Cardiac septum (tissue), 1 donor: Measurements from ENCODE around the gene TRAF3IP1. TPM values are rescaled to one million over a fixed set of nuclear protein-coding genes. Genes with fewer than 3 reads are reported as not detected.
"Not testable (repeated sequence)": the region's sequence is repeated elsewhere in the genome, so short reads cannot be mapped to it uniquely, and the experiment has no call there.

Experiments used
- DNase-seq: peaks from one replicate; pipeline ENCODE4 v3.0.0-alpha.2; 2020; ENCODE audit warnings: low spot score
- intact Hi-C: fragments of 100-400 bp; cut with DNase I; formaldehyde crosslinking; loops from one replicate; pipeline ENCODE4 v1.14.0; 2022
- total RNA-seq: library from RNA; stranded (reverse); fragmentation: NEBNext Ultra II Directional; extraction: Animal tissue kit (Norgen Biotek cat#: 25700); gene quantifications from one replicate; pipeline ENCODE4 v1.2.1, GENCODE V29; 2021
- donor health status: DM: no; HTN: no; CAD: no.

TRAF3IP1 gene
- total RNA-seq, 1 donor from 2014 or later: 16.3 TPM

DNA sequence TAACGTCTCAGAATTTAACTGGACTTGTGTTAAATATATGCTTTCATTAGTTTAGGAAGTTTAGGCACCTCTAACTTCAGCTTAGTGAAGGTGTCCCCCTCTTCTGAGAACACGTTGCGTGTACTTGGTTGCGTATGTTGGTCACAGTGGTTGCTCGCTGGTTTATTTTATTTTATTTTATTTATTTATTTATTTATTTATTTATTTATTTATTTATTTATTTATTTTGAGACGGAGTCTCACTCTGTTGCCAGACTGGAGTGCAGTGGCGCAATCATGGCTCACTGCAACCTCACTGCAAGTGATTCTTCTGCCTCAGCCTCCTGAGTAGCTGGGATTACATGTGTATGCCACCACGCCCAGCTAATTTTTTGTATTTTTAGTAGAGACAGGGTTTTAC lies 15.3 kb downstream of the TRAF3IP1 start:
- intact Hi-C loops, DNase-seq: not testable (repeated sequence)

DNA sequence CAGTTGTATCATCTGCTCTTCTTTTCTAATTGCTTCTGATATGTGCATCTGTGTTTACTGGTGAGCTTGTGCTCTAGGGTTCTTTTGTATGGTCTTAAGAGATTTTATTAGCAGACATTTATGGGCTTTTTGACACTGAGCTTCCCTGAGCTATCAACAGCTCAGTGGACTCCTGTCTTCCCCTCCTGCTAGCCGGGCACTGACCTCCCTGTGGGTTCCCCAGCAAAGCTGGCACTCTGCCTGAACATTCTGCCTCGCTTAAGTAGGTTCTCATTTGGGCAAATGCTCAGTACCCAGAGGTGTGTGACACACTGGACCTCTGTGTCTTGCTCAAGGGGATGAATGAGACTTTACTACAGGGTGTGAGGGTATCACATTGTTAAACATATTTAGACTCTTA lies 15.8 kb downstream of the TRAF3IP1 start:
- DNase-seq: peak; percentile 82
- intact Hi-C loops: no loop called here

DNA sequence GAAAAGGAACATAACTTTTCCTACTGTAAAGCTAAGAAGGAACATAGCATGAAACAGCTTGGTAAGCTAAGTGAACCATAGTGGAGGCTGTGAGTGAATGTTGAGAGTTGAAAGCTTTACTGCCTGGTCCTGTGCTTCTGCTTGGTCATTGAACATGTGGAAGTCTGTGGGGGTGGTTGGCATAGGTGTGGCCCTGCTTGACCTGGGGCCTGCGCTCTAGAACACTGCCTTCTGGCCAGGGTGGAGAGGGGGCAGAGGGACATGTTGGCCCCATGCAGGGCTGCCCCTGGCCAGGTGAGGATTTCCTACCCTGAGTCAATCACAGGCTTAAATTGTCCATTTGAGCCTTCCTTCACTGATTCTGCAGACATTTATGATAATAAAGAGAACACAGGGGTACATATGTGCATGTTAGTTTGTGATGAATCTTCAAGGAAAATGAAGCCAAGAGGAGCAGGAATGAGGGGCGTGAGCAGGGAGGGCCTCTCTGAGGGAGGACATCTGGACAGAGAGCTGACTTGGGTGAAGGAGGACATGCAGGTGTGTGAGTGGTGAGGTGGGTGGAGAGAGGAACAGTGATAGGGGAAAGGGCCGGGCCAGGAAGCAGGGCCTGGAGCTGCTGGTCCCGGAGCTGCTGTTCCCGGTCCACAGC lies 16.6 kb downstream of the TRAF3IP1 start:
- DNase-seq: peak; percentile 36
- intact Hi-C loops: no loop called here

DNA sequence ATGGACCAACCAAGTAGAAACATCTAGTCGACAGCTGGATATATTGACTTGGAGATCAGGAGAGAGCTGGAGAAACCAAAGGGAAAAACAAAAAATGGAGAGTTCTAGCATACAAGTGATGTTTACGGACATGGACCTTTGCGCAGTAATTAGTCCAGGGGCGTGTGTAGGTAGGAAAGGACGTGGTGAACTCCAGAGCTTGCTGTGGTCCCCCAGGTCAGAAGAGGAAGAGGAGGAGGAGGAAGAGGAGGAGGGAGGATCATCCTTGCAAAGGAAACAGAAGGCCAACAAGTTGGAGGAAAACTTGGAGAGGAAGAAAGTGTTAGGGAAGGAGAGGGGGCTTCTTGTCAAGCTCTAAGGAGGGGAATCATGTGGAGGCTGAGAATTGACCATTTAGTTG lies 17.5 kb downstream of the TRAF3IP1 start:
- intact Hi-C loops: no loop called here
- no peak for DNase-seq

DNA sequence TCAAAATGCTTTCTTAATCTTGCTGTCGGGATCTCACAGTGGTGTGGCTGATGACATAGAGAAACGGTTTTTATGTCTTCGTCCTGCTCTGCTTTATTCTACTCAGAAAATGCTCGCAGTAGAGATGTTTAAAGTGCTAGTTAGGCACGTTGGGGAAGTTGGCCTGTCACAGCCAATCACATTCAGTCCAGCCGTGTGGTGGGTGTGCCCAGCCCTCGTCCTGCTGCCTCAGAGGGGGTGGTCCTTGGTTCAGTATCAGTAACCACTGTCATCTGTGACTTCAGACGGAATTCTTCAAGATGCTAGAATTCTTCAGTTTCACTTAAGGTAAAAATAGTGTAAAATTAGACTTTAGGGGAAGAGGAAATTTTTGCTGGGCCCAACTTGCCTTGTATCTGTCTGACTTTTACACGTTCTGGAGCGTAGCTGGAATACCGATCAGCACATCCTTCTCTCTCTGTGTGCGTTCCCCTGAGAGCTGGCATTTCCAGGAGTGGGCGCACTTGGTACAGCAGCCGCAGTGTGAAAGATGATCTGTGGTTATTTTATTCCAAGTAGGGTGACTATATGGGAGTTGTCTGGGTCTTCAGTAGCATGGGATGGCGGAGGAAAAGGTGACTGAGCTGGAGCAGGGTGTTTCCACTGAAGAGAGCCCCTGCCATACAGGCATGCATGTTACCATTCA lies 18.5 kb downstream of the TRAF3IP1 start:
- intact Hi-C loops: no loop called here
- no peak for DNase-seq

DNA sequence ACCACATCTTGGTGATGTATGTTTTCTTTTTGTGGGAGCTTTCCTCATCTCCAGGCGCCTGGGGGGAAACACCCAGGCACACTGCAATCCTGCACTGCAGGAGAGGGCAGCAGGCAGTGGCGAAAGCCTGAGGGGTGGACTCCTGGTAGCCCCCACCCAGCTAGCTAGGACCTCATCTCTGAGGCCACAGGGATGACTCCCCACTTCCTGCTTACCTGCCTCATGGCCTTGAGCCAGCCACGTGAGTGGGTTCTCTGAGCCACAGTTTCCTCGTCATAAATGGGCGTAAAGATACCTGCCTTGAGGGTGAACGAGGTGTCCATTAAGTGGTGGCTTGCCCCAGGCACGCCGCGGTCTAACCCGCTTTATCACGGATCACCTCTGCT lies 19.1 kb downstream of the TRAF3IP1 start:
- intact Hi-C loops: no loop called here
- no peak for DNase-seq

DNA sequence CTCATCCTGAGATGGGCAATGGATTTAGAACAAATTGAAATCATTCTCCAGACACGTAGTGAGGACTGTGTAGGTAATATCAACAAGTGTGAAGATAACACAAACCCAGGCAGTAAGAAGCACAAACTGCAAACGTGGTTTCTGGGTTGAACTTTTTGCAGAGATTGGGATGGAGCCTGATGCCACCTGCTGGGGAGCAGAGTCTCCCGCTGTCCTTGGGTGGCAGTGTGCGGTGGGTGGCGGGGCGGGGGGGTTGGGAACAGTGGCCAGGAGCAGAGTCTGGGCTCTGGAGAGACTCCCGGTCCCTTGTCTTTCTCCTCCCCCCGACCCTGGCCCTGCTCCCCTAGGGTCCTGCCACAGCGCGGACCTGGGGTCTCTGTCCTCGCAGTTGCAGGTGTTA lies 19.5 kb downstream of the TRAF3IP1 start:
- no peak for DNase-seq
- intact Hi-C loops: no loop called here

DNA sequence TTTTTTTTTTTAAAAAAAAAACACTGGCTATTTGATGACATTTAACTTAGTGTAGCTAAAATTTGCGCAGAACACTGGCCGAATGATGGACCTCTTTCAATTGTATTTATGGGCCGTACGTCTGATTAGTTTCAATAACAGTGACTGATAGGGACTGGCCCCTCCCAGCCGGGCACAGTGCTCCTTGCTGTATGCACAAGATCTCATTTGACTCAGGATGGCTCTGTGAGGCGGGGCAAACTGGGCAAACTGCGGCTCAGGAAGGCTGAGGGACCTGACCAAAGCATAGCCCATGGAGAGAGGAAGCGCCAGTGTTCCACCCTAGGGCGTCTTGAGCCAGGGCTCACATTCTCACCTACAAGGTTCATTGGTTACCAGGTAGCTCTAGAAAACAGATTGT lies 21.2 kb downstream of the TRAF3IP1 start:
- no peak for DNase-seq
- intact Hi-C loops: no loop called here

DNA sequence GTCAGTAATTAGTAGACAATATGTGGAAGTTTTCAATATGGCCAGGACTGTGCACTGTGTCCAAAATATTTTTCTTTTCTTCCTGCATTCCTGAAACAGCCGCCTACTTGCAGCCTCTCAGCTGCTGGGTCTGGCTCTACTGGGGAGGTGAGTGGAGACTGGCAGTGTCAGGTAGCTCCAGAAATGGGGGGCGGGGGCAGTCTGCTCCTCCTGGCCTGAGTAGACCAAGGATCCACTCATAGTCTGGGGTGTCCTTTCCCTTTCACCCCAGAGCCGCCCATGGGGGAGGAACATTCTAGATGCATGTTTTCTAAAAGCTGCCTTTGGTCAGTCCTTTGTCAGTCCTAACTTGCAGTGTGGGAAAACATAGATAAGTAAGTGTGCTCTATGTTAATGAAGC lies 23.7 kb downstream of the TRAF3IP1 start:
- no peak for DNase-seq
- intact Hi-C loops: no loop called here

DNA sequence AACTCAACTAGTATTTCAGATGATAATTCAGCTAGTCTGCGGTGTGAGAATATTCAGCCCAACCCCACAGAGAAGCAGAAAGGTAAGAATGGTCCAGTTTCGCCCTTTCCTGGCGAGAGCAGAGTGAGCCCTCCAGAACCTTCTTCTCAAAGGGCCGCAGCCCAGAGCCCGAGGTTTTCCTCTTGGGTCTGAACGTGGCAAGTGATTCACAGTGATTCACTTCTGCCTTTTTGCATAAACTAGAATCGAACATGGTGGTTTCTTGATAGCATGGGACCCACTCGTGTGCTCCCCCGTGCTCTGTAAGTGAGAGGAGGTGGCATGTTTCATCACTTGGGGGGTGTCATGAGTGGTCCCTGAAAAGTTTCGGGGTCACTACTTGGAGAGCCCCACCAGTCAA lies 24.2 kb downstream of the TRAF3IP1 start:
- no peak for DNase-seq
- intact Hi-C loops: no loop called here

DNA sequence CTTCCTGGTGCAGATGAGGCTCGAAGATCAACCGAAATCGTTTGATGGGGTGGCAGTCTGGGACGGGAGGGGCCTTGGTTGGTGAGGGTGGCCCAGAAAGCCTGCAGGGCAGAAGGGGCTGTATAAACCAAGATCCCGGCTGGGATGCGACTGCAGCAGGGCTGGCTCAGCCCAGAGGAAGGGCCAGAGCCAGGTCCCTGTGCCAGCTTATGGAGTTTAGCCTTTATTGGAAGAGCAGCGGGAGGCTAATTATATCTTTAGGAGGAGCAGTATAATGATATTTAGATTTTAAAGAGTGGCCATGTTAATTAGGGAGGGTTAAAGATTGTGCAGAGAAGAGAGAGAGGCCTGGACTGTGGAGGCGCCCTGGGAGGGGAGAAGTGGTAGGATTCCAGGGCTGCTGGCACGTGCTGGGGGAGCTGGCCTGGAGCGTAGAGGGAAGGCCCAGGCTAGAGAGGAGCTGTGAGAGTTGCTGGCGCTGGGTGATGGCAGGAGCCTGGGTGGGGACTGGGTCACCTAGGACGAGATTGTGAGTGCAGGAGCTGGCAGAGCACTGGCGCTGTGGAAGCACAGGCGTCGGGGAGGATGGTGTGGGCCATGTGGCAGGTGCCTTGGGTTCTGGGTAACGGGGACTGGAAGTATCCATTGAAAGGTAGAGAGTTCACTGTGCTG lies 25.1 kb downstream of the TRAF3IP1 start:
- no peak for DNase-seq
- intact Hi-C loops: no loop called here

DNA sequence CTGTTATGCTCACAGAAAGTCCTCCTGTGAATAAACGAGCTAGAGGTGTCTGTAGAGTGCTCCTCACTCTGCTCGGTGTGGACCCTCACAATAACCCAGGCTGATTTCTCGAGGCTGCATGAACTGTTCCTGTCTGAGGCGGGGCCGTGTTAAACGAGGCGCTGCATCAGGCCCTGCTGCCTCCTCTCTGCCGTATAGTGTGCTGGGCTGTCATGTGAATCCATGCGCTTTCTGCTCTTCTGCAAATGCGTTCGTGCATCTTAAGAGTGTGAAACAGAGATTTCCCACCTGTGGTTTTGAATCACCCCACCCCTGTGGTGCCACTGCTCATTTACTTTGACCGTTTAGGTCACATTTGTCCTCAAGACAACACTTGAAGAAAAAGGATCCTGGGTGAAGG lies 26.2 kb downstream of the TRAF3IP1 start:
- DNase-seq: no peak
- intact Hi-C loops: no loop called here

DNA sequence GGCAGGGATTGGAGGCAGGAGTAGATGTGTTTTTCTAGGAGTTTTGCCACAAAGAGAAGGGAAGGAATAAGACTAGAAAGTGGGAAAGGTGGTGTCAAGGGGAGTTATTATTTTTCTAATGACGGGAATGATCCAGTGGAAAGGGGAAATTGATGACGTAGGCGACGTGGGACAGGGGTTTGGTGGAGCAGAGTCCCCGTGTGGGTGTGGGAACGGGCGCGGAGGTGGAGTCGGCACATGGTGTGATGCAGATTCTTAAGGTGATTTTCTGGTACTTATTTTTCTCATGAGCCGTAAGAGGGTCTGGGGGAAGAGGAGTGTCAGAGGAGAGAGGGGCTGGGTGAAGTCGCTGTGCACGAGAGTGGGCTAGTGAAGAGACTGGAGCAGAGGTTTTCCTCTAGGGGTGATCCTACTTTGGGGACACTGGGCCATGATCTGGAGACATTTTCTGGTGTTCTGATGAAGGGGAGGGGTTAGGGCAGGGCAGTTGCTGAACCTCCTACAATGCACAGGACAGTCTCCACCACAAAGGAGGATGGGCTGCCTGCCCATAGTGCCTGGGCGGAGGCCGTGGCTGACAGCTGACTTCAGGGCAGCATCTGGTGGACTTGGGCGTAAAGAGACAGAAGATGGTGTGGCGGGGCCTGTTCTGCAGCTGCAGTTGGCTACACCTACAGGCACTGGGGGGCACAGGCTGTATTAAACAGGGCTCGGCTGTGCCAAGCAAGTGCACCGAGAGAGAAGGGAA lies 30.0 kb downstream of the TRAF3IP1 start:
- intact Hi-C loops: no loop called here
- DNase-seq: no peak

DNA sequence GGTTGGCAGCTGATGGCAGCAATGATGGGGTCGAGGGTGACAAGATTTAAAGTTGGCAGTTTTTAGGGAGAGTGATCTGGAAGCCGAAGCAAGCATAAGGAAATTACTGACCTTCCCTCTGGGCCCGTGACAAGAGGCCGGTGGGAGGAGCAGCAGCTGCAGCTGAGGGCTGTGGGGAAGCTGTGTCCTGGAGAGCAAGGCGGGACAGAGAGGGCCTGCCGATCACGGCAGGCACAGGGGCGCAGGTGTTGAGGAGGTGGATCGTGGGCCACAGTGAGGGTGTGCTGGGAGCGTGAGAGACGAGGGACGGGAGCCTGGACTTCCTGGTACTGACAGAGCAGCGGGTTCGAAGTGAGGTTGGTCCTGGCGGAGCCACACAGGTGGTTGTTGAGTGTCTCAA lies 31.0 kb downstream of the TRAF3IP1 start:
- intact Hi-C loops: no loop called here
- DNase-seq: no peak

DNA sequence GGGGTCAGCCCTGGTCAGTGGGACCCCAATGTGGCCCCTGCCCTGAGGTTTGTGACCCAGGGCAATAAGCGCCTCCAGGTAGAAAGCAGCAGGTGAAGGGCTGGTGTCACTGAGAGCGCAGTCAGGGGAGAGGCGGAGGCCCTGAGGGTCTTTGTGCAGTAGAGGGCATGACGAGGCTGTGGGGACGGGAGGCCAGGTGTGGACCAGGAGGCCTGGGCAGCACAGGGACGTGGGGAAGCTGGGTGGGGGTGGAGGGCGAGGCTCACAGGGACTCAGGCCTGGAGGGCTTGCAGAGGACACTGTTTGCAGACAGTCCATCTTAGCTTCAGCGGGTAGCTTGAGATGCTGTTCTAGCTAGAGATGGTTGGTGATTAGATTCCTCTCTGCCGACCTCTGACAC lies 32.0 kb downstream of the TRAF3IP1 start:
- DNase-seq: no peak
- intact Hi-C loops: no loop called here

DNA sequence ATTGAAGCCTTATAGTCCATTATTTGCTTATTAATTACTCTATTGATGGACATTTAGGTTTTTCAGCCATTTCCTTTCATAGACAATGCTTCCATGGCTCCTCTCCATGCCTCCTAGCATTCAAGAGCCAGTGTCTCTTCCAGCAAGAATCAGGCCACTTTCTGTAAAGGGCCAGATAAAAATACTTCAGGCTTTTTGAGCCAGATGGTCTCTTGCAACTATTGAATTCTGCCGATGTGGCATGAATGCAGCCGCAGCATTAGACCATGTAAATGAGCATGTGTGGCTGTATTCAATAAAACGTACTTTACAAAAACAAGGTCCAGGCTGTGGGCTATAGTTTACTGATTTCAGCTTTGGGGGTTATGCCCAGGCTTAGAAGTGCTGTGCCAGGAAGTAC lies 38.5 kb downstream of the TRAF3IP1 start:
- DNase-seq: no peak
- intact Hi-C loops: loop anchor here (5.0 kb wide), 3 partner anchors 59 to 429 kb away; no protein-coding TSS in a partner anchor

DNA sequence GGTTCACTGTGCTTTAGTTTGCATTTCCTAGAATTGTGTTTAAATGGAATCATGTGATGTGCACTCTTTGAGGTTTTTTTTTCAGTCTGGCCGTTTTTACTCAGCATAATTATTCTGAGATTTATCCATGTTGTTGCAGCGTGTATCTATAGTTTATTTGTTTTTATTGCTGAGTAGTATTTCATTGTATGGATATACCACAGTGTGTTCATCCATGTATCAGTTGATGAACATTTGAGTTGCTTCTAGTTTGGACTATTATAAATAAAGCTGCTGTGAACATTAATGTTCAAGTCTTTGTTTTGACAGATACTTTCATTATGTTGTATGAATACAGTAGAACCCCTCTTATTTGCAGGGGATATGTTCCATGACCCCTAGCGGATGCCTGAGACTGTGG lies 39.1 kb downstream of the TRAF3IP1 start:
- intact Hi-C loops: loop anchor here (5.0 kb wide), 3 partner anchors 58 to 428 kb away; no protein-coding TSS in a partner anchor
- DNase-seq: no peak

DNA sequence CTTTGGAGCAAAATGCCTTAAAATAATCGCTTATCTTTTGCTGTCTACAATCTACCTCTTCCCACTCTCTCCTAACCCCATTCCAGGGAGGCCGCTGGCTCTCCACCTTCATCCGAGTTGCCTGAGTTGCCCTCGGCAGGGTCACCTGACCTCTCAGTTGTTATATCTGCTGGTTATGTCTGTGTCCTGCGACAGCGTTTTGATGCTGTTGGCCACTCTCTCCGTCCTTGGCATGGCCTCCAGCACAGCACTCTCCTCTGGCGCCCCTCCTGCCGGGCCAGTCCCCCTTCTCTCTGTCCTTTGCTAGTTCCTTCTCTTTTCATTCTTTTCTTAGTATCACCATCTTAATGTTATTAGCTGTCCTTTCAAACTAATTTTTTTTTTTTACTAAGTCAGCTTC lies 41.6 kb downstream of the TRAF3IP1 start:
- intact Hi-C loops: no loop called here
- DNase-seq: no peak

DNA sequence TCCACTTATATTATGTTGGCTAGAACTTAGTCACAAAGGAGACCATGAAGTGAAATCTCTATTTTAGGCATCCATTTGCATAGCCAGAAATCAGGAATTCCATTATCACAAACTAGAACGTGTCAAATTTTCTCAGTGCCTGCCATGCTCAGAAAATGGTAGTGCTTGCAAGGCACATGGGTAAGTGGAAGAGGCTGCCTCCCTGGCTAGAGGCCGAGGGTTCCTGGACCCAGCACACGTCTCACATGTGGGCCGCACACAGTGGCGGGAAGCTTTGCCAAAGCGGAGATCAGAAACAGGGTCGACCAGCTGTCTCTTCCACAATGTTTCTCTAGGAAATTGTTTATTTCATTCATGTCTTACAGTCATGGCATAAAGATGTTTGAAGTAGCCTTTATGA lies 42.3 kb downstream of the TRAF3IP1 start:
- intact Hi-C loops: no loop called here
- no peak for DNase-seq

DNA sequence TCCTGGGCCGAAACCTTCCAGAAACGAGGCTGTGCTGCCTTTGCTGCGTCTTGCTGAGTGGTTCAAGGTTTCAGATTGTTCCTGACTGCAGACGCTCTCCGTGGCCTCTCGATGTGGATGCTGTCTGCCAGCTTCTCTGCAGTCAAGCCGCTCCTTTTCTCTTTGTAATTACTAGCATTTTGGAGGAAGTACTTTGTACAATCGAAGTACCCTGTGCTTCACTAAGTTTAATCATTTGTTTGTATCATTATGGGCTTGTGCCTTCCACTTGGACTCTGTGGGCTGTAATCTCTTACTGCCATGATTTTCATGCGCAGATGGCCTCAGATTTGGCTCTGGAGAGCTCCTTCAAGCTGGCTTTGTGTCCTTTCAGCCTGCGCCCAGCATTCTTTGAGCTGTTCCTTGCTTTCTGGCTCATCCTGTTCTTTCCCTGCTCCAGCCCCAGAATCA lies 49.3 kb downstream of the TRAF3IP1 start:
- intact Hi-C loops: loop anchor here (2.0 kb wide), 1 partner anchor 93 kb away; no protein-coding TSS in a partner anchor
- DNase-seq: no peak
